Small intestine (tissue), 7 donors: ENCODE data around the gene LRRC3. TPM values are rescaled to one million over a fixed set of nuclear protein-coding genes. Genes with fewer than 3 reads are reported as not detected.
A peak's percentile ranks its signal among the peaks of the same experiment; 100 is the strongest.

Source experiments
- DNase-seq, 2 donors: peaks; one replicate each; pipeline versions ENCODE4 v3.0.0 to v3.0.0-alpha.2; 2013
- FAIRE-seq: peaks from 2 replicates; lab custom pipeline; 2012; peaks lifted over from hg19 to GRCh38; lab: Jason Lieb, UNC
- H3K27ac ChIP-seq, 3 donors: one replicate each; pipeline ENCODE4 v1.5.1; 2013; ENCODE audit warnings: low read length in 2 of 3, mild to moderate bottlenecking in 2 of 3, control low read depth in 1 of 3, inconsistent platforms in 1 of 3, low read depth in 1 of 3, moderate library complexity in 1 of 3
- H3K27me3 ChIP-seq, 3 donors: one replicate each; pipeline ENCODE4 v1.6.1; 2013; ENCODE audit warnings: low read length in 3 of 3, inconsistent platforms in 1 of 3; ENCODE audit not compliant: control insufficient read depth in 3 of 3, insufficient read depth in 3 of 3
- H3K36me3 ChIP-seq, 3 donors: one replicate each; pipeline ENCODE4 v1.6.1; 2013; ENCODE audit warnings: low read length in 3 of 3, inconsistent platforms in 1 of 3, low read depth in 1 of 3, mild to moderate bottlenecking in 1 of 3, moderate library complexity in 1 of 3; ENCODE audit not compliant: control insufficient read depth in 3 of 3, insufficient read depth in 2 of 3
- H3K4me1 ChIP-seq, 3 donors: one replicate each; pipeline ENCODE4 v1.6.1; 2013; ENCODE audit warnings: low read length in 2 of 3, inconsistent platforms in 1 of 3, low read depth in 1 of 3, mild to moderate bottlenecking in 1 of 3, moderate library complexity in 1 of 3; ENCODE audit not compliant: control insufficient read depth in 3 of 3, insufficient read depth in 2 of 3
- H3K4me3 ChIP-seq, 3 donors: one replicate each; pipeline ENCODE4 v1.5.1; 2013; ENCODE audit warnings: low read length in 3 of 3, control low read depth in 1 of 3, inconsistent platforms in 1 of 3, low read depth in 1 of 3, mild to moderate bottlenecking in 1 of 3, moderate library complexity in 1 of 3
- H3K9me3 ChIP-seq, 2 donors: one replicate each; pipeline ENCODE4 v1.6.1; 2013; ENCODE audit warnings: low read depth in 1 of 2, low read length in 1 of 2; ENCODE audit not compliant: control insufficient read depth in 2 of 2, insufficient read depth in 1 of 2
- WGBS, 3 donors: extraction: QIAGEN DNeasy Blood & Tissue Kit; methylation state at CpG; one replicate each; pipeline ENCODE4 v1.1.7; 2013; 5-methylcytosine and 5-hydroxymethylcytosine counted together
- polyA plus RNA-seq, 4 donors: library from polyadenylated mRNA; stranded (reverse) in 3 of 4; unstranded in 1 of 4; fragments of 200-250 nt in 3 of 4; fragments of 120-200 nt in 1 of 4; gene quantifications; one replicate each; pipeline versions ENCODE4 v1.2.1 to v1.2.3, GENCODE V29; 2013
- donor health status: healthy with polysubstance abuse.
- donor health status: control.
- donor health status: control.
- donor health status: Bipolar disorder and iron deficiency.
- donor health status: healthy.

Gene LRRC3
- polyA plus RNA-seq, 4 donors: 0.22 to 17.3 (median 1.3) TPM

- Histone ChIP-seq H3K36me3 (no peaks in the 10 kb centered on the region), H3K27ac (no peak overlapping the region), H3K4me3 (no peak overlapping the region), H3K4me1 (no peaks in the 10 kb centered on the region), H3K27me3 (no peaks in the 10 kb centered on the region), H3K9me3 (peaks cover 0 to 10% of the 10 kb centered on the region in 2 donors)
- FAIRE-seq: no peak
- 78 to 85% (median 83%) methylated on average over 21 of the region's 21 CpGs for WGBS, 3 donors
- no peak for DNase-seq
These were observed 28.6 kb upstream of the LRRC3 start for GRCh38 chr21:44426663-44427191.

- Histone ChIP-seq H3K4me1 (no peaks in the 10 kb centered on the region), H3K4me3 (no peak overlapping the region), H3K27ac (peak overlapping the region in 1 of 3 donors; percentile 52), H3K36me3 (no peaks in the 10 kb centered on the region), H3K27me3 (no peaks in the 10 kb centered on the region), H3K9me3 (peaks cover 0 to 10% of the 10 kb centered on the region in 2 donors)
- 53 to 84% (median 71%) methylated on average over 27 to 28 of the region's 28 CpGs for WGBS, 3 donors
- FAIRE-seq (no peak), DNase-seq (no peak)
These were observed 27.8 kb upstream of the LRRC3 start for GRCh38 chr21:44427241-44428120.

- Histone ChIP-seq H3K4me1 (no peaks in the 10 kb centered on the region), H3K9me3 (peaks cover 0 to 10% of the 10 kb centered on the region in 2 donors), H3K36me3 (no peaks in the 10 kb centered on the region), H3K27ac (no peak overlapping the region), H3K27me3 (no peaks in the 10 kb centered on the region), H3K4me3 (no peak overlapping the region)
- DNase-seq: peak; percentile 32 to 95
- no peak for FAIRE-seq
- 14 to 43% (median 39%) methylated on average over 3 of the region's 3 CpGs for WGBS, 3 donors
These were observed 26.9 kb upstream of the LRRC3 start for GRCh38 chr21:44428281-44428960.

GRCh38 chr21:44429894-44430293, 25.4 kb upstream of the LRRC3 start:
- FAIRE-seq: no peak
- H3K4me1 ChIP-seq: no peaks in the 10 kb centered on the region
- H3K27me3 ChIP-seq: no peaks in the 10 kb centered on the region

GRCh38 chr21:44431300-44431699, 24.0 kb upstream of the LRRC3 start:
- FAIRE-seq: no peak
- WGBS, 3 donors: 89 to 92% (median 90%) methylated on average over 4 of the region's 4 CpGs
- H3K4me1 ChIP-seq: no peaks in the 10 kb centered on the region

More at GRCh38 chr21:44429894-44430293, 25.4 kb upstream of the LRRC3 start:
- Histone ChIP-seq H3K9me3 (peaks cover 0 to 10% of the 10 kb centered on the region in 2 donors), H3K27ac (no peak overlapping the region), H3K4me3 (no peak overlapping the region), H3K36me3 (no peaks in the 10 kb centered on the region)
- DNase-seq: no peak
- WGBS, 3 donors: 57 to 76% (median 63%) methylated on average over 1 of the region's 1 CpG

GRCh38 chr21:44432841-44433790, 22.2 kb upstream of the LRRC3 start:
- DNase-seq: no peak
- FAIRE-seq: no peak
- no peaks in the 10 kb centered on the region for H3K4me1 ChIP-seq
- WGBS, 3 donors: 88 to 89% (median 89%) methylated on average over 34 of the region's 34 CpGs
- H3K9me3 ChIP-seq: peaks cover 0 to 10% of the 10 kb centered on the region in 2 donors
- H3K4me3 ChIP-seq: no peak overlapping the region
- no peaks in the 10 kb centered on the region for H3K27me3 ChIP-seq
- no peak overlapping the region for H3K27ac ChIP-seq
- H3K36me3 ChIP-seq: no peaks in the 10 kb centered on the region

More at GRCh38 chr21:44431300-44431699, 24.0 kb upstream of the LRRC3 start:
- Histone ChIP-seq H3K9me3 (peaks cover 0 to 10% of the 10 kb centered on the region in 2 donors), H3K4me3 (no peak overlapping the region), H3K27me3 (no peaks in the 10 kb centered on the region), H3K27ac (no peak overlapping the region), H3K36me3 (no peaks in the 10 kb centered on the region)
- DNase-seq: no peak

- no peaks in the 10 kb centered on the region for H3K36me3 ChIP-seq
- no peak overlapping the region for H3K27ac ChIP-seq
- no peak for FAIRE-seq
- no peak for DNase-seq
- H3K4me3 ChIP-seq: no peak overlapping the region
- 90 to 93% (median 90%) methylated on average over 34 to 39 of the region's 39 CpGs for WGBS, 3 donors
- peaks cover 0 to 4% of the 10 kb centered on the region in 2 donors for H3K9me3 ChIP-seq
- no peaks in the 10 kb centered on the region for H3K27me3 ChIP-seq
- H3K4me1 ChIP-seq: no peaks in the 10 kb centered on the region
These were observed 21.3 kb upstream of the LRRC3 start for GRCh38 chr21:44433791-44434567.
